Stimulated activated CD4-positive, alpha-beta T cell treated with anti-CD3 and anti-CD28 coated beads, Interleukin-2, amount 100 ng/mL, for 24 hours (primary cell): ENCODE data around the gene P4HA2.

Experiments
- DNase-seq, 2 donors: peaks; one replicate each; pipeline ENCODE4 v3.0.0-alpha.2; 2020

The P4HA2 gene

GRCh38 chr5:132221781-132222648 lies 5.6 kb downstream of the P4HA2 start:
- DNase-seq, result no peak

GRCh38 chr5:132220491-132220890 lies 7.2 kb downstream of the P4HA2 start:
- no peak for DNase-seq

DNA sequence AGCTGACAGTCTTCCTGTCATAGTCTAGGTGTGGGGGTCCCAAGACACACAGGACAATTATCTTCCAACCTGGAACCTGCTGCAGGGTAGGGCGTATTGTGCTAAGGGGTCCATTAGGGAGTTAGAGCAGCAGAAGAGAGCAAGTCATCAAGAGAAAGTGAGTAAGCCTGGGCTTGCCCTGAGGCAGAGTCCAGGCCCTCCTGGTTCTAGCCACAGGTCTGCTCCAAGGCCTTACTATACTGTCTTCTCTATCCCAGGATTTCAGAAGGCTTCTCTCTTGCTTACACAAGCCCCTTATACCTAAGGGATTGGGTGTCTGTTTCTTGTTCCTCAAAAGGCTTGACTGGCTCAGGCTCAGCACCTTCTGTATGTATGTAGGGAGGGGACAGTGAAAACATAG lies 7.7 kb downstream of the P4HA2 start:
- no peak for DNase-seq

DNA sequence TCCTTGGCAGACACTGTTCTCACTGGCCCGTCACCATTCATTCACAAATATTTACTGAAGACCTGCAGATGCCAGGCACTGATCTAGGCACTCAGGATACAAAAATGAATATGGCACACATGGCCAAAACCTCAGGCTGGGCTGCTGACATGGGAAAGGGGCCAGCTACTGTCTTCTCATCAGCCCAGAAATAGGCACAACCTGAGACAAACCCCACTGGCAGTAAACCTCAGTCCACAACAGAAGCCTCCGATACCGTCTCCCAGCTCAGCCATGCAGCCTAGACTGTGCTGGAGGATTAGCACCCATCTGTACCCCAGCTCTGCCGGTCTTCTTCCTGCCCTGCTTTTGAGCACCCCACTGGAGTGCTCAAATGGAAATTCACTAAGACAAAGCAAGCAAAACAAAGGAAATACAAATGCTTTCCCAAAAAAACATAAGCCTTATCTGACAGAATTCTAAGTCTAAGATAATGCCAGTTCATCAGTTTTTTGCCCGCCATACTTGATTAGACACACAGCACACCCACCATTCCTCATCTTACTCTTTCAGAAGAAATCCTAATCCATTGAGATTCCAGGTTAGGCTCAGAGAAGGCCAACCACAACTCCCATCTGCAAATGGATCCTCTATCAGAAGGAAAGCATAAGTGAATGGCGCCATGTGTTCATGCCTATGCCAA lies 8.2 kb downstream of the P4HA2 start:
- no peak for DNase-seq

DNA sequence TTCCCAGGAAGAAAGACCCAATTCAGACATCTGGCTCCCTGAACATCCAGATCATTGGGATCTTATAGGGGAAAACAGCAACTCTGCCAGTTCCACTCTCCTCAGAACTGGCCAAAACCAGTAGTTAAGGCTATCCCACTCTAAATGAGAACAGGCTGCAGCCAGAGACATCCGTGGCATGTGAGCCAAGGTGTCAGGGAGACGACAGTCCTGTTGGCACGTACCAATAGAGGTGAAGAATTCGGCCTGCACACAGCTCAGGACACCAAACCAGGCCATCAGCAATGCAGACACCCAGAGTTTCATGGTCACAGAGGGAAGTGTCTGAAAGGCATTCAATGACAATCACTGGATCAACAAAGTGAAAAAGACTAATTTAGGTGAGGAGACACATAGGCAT lies 9.3 kb downstream of the P4HA2 start:
- no peak for DNase-seq

DNA sequence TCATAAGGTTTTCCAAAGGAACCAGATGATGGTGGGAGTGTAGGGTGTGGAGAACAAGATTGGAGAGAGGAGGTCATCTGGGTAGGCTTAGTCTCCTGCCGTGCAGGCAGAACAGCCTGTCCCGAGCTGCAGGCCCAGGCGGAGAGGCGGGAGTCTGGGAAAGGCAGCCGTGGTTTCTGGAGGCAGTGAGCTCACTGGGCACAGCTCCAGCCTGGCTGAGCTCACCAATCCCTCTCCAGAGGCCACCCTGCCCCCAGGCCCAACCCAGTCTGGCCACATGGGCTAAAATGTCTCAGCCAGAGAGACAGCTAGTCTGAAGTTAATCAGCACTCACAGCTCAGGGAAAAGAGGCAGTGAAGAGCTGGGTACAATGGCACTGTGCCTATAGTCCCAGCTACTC lies 12.3 kb downstream of the P4HA2 start:
- DNase-seq, result no peak

- DNase-seq, result no peak
Measured at GRCh38 chr5:132214491-132214890, 13.2 kb downstream of the P4HA2 start.

DNA sequence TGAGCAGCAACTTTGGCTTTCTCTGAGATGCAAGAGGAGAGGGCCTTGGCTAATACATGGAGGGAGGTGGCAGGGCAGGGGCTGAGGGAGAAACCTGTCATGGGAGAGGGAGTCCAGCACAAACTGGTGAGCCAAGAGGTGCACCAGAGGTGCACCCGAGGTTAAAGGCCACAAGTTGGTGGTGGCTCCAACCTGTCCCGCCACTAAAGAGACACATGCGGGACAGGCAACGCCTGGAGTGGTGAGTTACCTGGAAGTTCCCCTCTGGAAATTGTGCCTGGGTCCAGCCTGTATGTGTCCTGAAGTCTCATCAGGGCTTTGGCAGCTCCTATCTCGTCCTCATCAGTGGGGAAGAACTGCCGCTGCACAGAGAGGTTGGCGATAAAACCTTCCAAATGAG lies 14.0 kb downstream of the P4HA2 start:
- DNase-seq, result no peak

GRCh38 chr5:132211787-132212186 lies 15.9 kb downstream of the P4HA2 start:
- no peak for DNase-seq

GRCh38 chr5:132210944-132211343 lies 16.7 kb downstream of the P4HA2 start:
- no peak for DNase-seq

DNA sequence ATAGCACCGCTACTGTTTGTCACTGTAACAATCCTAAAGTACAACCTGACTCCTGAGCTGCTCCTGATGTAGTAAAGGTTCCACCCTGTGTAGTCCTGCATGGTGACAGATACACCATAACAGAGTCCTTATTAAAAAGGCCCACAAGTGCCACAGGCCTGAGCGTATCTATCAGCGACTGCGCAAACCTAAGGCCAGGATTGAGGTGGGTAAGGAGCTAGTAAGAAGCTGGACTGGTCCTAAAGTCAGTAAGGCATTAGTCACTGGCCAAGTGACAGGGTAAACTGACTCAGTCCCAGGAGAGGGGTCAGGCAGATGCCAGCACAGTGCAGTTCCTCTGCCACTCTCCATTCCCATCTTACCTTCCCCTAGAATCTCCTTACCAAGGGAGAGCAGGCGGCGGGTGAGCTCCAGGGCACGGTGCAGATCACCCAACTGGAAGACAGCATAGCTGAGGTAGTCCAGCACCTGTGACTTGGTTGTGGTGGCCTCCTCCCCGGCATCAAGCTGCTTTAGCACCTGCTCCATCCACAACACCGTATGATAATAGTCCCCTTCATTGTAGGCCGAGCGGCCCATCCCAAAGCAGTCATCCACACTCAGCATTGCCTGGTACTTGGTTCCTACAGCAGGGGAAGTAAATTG lies 17.6 kb downstream of the P4HA2 start:
- DNase-seq, result no peak

GRCh38 chr5:132209131-132209530 lies 18.5 kb downstream of the P4HA2 start:
- DNase-seq, result no peak

DNA sequence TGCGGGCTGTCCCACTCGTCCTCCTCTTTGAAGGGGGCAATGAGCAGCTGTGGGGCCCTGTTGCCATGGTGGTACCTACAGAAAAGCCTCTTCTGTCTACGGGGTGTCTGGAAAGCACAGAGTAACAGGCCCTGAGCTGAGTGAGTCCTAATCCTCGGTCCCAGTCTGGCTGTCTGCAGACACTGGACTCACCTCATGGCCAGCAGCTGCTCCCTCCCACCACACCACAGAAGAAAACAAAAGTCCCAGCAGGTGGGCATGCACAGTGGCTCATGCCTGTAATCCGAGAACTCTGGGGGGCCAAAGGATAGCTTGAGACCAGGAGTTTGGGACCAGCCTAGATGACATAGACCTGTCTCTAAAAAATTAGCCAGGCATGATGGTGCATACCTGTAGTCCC lies 19.9 kb downstream of the P4HA2 start:
- DNase-seq, result no peak

DNA sequence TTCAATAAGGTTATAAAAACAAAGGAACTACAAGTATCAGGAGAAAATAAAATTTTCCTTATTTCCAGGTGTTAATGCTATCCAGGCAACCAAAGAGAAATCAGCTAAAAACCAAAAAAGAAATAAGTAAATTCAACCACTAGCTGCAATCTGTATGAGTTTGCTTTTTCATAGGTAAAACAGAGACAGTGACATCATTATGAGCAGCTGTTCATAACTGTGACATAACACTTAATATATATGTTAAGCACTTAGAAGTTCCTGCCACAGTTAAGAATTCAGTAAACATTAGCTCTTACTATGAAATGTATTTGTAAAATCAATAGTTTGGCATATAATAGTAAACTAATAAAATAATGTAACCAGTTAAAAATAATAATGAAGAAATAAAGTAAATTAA lies 20.9 kb downstream of the P4HA2 start:
- DNase-seq, result no peak

GRCh38 chr5:132205385-132206125 lies 22.1 kb downstream of the P4HA2 start:
- DNase-seq, result no peak

GRCh38 chr5:132204371-132205135 lies 23.1 kb downstream of the P4HA2 start:
- no peak for DNase-seq

DNA sequence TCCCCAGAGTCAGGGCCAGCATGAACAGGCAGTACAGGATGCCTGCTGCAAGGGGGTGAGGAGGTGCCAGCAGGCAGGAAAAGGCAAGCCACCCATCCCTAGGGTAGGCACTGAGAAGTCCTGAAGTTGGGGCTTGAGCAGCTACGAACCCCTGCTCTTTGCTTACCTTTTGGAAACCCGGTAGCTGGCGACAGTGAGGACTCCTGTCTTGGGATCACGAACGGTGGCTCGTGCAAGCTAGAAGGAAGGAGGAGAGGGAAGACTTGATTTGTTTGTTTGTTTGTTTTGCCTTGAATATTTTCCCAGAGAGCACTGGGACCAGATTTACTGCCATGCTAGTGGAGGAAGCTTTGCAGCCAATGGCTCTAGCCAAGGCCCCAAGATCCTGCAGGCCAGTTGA lies 23.7 kb downstream of the P4HA2 start:
- DNase-seq, result no peak

GRCh38 chr5:132203464-132203818 lies 24.2 kb downstream of the P4HA2 start:
- DNase-seq, result no peak

DNA sequence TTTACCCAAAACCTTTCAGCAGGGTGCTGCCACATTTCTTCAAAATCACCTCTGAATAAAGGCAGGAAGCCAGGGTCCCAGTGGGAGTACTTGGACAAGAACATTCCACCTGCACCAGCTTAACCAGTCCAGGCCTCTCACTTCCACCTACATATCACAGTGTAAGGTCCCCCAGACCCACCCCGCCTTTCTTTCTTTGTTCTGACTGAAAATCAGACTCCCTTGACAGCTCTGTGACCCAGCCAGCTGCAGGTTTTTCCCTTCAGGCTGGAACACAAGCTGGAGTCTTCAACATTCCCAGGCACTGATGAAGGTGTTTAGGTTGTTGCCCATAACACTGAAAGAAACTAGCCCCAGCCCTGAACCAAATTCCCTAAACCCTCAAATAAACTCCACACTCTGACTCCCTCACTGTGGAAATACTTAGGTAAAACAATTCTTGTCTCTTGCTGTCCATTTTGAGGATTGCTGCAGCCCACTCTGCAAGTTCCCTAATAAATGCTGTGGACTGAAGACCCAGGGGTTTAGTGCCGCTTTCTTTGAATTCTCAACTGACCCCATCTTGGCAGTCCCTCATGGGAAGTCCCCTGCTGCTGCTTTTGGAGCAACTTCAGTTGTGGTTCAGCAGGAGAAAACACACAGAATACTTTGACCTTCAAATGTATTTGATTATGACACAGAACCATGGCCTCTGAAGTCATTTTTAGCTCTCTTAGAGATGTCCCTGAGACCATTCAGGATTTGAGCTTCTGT lies 24.8 kb downstream of the P4HA2 start:
- DNase-seq, result no peak

- no peak for DNase-seq
Measured at GRCh38 chr5:132199116-132199680, 28.5 kb downstream of the P4HA2 start.

DNA sequence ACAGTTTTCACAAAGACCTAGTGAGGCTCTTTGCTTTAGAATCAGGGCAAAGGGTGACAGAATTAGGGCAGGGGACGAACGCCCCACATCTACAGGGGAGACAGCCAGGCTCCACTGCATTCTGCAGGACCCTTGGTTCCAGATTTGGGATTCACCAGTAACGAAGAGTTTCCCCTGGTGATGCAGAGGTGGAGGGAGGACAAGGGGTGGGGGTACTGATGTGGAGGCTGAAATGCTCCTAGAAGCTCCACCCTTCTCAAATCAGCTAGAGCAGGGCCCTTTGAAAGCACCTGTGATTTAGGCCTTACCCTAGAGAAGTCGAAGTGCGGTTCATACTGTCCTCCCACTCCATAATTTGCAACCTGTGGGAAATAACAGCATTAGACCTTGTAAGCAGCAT lies 29.1 kb downstream of the P4HA2 start:
- no peak for DNase-seq
